Psoas muscle (tissue), 8 donors: ENCODE results near the gene ARV1. TPM values are rescaled to one million over a fixed set of nuclear protein-coding genes. Genes with fewer than 3 reads are reported as not detected.
A peak's percentile ranks its signal among the peaks of the same experiment; 100 is the strongest.

Source experiments
- ATAC-seq, 4 donors: fragments of 200-7000 bp; cut with Tn5 transposase; one replicate each; pipeline ENCODE4 v1.9.1; 2020; ENCODE audit warnings: moderate library complexity in 3 of 4, mild to moderate bottlenecking in 2 of 4
- DNase-seq, 2 donors: peaks; one replicate each; pipeline ENCODE4 v3.0.0-alpha.2; 2020
- H3K27ac ChIP-seq: fragments of 200-600 bp; one replicate; pipeline ENCODE4 v1.8.0; 2022
- H3K27me3 ChIP-seq, 3 donors: fragments of 200-600 bp in 1 of 3; one replicate each; pipeline versions ENCODE4 v1.6.1 to v1.8.0; 2013 to 2022; ENCODE audit warnings: low read length in 2 of 3, mild to moderate bottlenecking in 2 of 3, moderate library complexity in 1 of 3; ENCODE audit not compliant: insufficient read depth in 3 of 3
- H3K36me3 ChIP-seq, 2 donors: fragments of 200-600 bp in 1 of 2; one replicate each; pipeline versions ENCODE4 v1.6.1 to v1.8.0; 2013 to 2022; ENCODE audit warnings: low read depth in 1 of 2, mild to moderate bottlenecking in 1 of 2, moderate library complexity in 1 of 2; ENCODE audit not compliant: insufficient read depth in 1 of 2
- H3K4me1 ChIP-seq: fragments of 200-600 bp; one replicate; pipeline ENCODE4 v1.8.0; 2022
- H3K4me3 ChIP-seq: fragments of 200-600 bp; one replicate; pipeline ENCODE4 v1.8.0; 2022; ENCODE audit warnings: mild to moderate bottlenecking
- H3K9me3 ChIP-seq: fragments of 200-600 bp; one replicate; pipeline ENCODE4 v1.8.0; 2022
- CTCF ChIP-seq: fragments of 200-600 bp; IDR thresholded peaks from one replicate; pipeline ENCODE4 v1.8.0; 2022; ENCODE audit warnings: antibody characterized with exemption
- WGBS, 3 donors: extraction: QIAGEN DNeasy Blood & Tissue Kit; methylation state at CpG; one replicate each; pipeline versions ENCODE4 v1.1.6 to v1.1.7; 2013; 5-methylcytosine and 5-hydroxymethylcytosine counted together
- intact Hi-C, 2 donors: fragments of 100-400 bp; cut with DNase I; formaldehyde crosslinking; loops; one replicate each; pipeline versions ENCODE4 v1.11.0 to v1.14.2; 2022
- polyA plus RNA-seq, 3 donors: library from polyadenylated mRNA; stranded (reverse); fragments of 200-250 nt; gene quantifications; one replicate each; pipeline ENCODE4 v1.2.3, GENCODE V29; 2013
- total RNA-seq, 4 donors: library from RNA; stranded (reverse); fragmentation: NEBNext Ultra II Directional in 2 of 4; extraction: Animal tissue kit (Norgen Biotek cat#: 25700) in 2 of 4; gene quantifications; one replicate each; pipeline versions ENCODE4 v1.2.1 to v1.2.4, GENCODE V29; 2021 to 2023
- donor health status: healthy with polysubstance abuse.
- donor health status: DM: no; HTN: no; CAD: no; lungs with moderate emphysema.
- donor health status: Bipolar disorder and iron deficiency.
- donor health status: healthy.
- donor health status: DM: yes; HTN: yes; CAD: no.
- donor health status: DM: no; HTN: no; CAD: no.
- donor health status: DM: no; HTN: no; CAD: no.
- donor health status: DM: yes; HTN: yes; CAD: no.

ARV1 gene
- total and polyA plus RNA-seq, 7 donors, result 7.9 to 22.5 (median 13.9) TPM

DNA sequence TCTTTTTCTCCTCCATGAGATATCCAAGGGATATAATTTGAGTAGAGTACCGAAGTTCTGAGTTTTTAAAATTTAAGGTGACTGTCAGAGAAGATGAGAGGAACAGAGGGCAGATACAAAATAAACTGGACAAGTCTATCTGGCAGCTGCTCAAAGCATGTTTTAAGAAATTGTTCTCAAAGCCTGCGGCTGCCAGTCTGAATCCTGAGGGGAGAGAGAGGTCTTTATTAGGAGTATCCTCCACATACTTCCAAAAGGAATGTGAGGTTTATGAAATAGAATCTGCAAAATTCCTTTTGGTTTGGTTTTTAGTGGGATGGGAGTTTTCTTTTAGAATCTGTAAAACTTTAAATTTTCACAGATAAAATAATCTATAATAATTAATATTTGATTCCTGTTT is 41.5 kb upstream of the ARV1 start:
- Histone ChIP-seq H3K36me3 (peaks cover 3 to 16% of the 10 kb centered on the region in 2 donors), H3K27ac (no peak overlapping the region), H3K27me3 (no peaks in the 10 kb centered on the region), H3K4me3 (no peak overlapping the region), H3K4me1 (no peaks in the 10 kb centered on the region), H3K9me3 (no peaks in the 10 kb centered on the region)
- WGBS, 3 donors, result 85 to 91% (median 87%) methylated on average over 2 of the region's 2 CpGs
- ATAC-seq (no peak), DNase-seq (no peak)
- no peak for TF ChIP-seq CTCF
- intact Hi-C loops, result no loop called here

- intact Hi-C loops, result no loop called here
- H3K4me1 ChIP-seq, result no peaks in the 10 kb centered on the region
- 90 to 94% (median 93%) methylated on average over 2 of the region's 2 CpGs for WGBS, 3 donors
- no peaks in the 10 kb centered on the region for H3K27me3 ChIP-seq
- DNase-seq (no peak), ATAC-seq (no peak)
- no peak overlapping the region for H3K4me3 ChIP-seq
- H3K27ac ChIP-seq, result no peak overlapping the region
- TF ChIP-seq CTCF, result no peak
- H3K9me3 ChIP-seq, result no peaks in the 10 kb centered on the region
- H3K36me3 ChIP-seq, result peaks cover 3 to 11% of the 10 kb centered on the region in 2 donors
Observed at GRCh38 chr1:230938924-230939368, 39.9 kb upstream of the ARV1 start.

DNA sequence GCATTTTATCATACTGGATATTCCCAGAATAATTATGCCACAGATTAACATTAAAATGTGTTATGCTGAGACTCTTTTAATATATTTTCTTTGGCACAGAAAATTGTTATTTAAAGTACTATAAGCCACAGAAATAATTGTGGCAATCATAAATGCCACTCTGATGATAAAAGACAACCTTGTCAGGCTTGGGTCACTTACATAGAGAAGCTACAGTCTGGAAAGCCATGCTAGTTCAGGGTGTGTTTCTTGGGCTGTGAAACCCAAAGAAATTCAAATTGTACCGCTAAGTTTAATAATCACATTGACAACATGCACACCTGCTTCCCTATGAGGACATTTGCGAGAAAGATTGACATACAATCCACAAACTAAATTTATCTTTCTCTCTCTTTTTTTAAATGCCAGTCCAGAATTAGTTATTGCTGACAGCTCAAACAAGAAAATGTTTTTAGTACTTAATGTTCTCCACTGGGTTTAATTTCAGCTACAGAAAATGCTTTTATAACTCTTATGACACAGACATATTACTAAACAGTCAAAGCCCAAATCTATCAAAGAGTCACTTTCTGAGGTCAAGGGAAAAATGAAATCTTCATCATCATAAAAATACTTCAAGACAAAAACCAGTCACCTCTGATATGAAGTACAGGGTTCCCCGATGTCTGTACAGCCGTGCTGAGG is 38.9 kb upstream of the ARV1 start:
- Histone ChIP-seq H3K4me3 (no peak overlapping the region), H3K27ac (no peak overlapping the region), H3K36me3 (peaks cover 3 to 17% of the 10 kb centered on the region in 2 donors), H3K4me1 (no peaks in the 10 kb centered on the region), H3K9me3 (no peaks in the 10 kb centered on the region), H3K27me3 (no peaks in the 10 kb centered on the region)
- no peak for DNase-seq
- ATAC-seq, result peak in 1 of 4 donors; percentile 56
- no peak for TF ChIP-seq CTCF
- WGBS, 3 donors, result 60 to 91% (median 79%) methylated on average over 4 of the region's 4 CpGs
- intact Hi-C loops, result no loop called here

DNA sequence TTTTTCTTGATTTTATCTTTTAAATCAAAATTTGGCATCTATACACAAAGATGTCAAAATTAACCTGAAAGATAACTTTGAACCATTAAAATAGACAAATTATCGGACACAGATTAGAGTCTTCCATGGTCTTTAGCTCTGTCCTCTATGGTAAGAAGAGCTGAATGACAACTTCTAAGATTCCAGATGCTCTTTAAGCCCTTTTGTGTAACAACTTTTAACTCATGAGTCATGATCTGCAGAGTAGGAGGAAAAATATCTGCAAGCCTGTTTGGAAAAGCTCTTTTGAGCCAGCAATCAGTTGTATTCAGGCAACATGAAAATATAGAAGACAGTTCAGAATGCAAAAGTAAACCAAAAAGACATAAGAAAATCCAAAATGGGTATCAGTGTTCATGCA is 38.0 kb upstream of the ARV1 start:
- H3K27me3 ChIP-seq, result no peaks in the 10 kb centered on the region
- H3K27ac ChIP-seq, result no peak overlapping the region
- no peaks in the 10 kb centered on the region for H3K4me1 ChIP-seq
- TF ChIP-seq CTCF, result no peak
- no peak overlapping the region for H3K4me3 ChIP-seq
- DNase-seq (no peak), ATAC-seq (peak in 1 of 4 donors; percentile 61)
- no peaks in the 10 kb centered on the region for H3K9me3 ChIP-seq
- intact Hi-C loops, result no loop called here
- WGBS, 3 donors, result 92 to 100% (median 97%) methylated on average over 1 of the region's 1 CpG
- peaks cover 3 to 26% of the 10 kb centered on the region in 2 donors for H3K36me3 ChIP-seq
